Right ventricle myocardium inferior (tissue), 1 donor: Measurements from ENCODE around the gene CTNNA3. TPM values are rescaled to one million over a fixed set of nuclear protein-coding genes. Genes with fewer than 3 reads are reported as not detected.

Experiments
- ATAC-seq: fragments of 200-7000 bp; cut with Tn5 transposase; one replicate; pipeline ENCODE4 v1.9.1; 2020; ENCODE audit warnings: mild to moderate bottlenecking, moderate library complexity
- DNase-seq: peaks from one replicate; pipeline ENCODE4 v3.0.0; 2021; ENCODE audit errors: missing footprints
- intact Hi-C: fragments of 100-400 bp; cut with DNase I; formaldehyde crosslinking; loops from one replicate; pipeline ENCODE4 v1.11.0; 2022
- microRNA-seq: library from miRNA; unstranded; fragments of <30 nt; microRNA quantifications from one replicate; pipeline ENCODE4 v1.2.0, GENCODE V29; 2020
- total RNA-seq: library from RNA; stranded (reverse); fragmentation: NEBNext Ultra II Directional; extraction: Animal tissue kit (Norgen Biotek cat#: 25700); gene quantifications from one replicate; pipeline ENCODE4 v1.2.1, GENCODE V29; 2021
- donor health status: DM: no; HTN: yes; CAD: no; lungs with severe emphysema.

Gene CTNNA3
- total RNA-seq, 1 donor from 2014 or later: 120 TPM

- no peak for ATAC-seq
- intact Hi-C loops: no loop called here
- DNase-seq: no peak
Measured at GRCh38 chr10:65898055-65898454, 1797.9 kb downstream of the CTNNA3 start.

DNA sequence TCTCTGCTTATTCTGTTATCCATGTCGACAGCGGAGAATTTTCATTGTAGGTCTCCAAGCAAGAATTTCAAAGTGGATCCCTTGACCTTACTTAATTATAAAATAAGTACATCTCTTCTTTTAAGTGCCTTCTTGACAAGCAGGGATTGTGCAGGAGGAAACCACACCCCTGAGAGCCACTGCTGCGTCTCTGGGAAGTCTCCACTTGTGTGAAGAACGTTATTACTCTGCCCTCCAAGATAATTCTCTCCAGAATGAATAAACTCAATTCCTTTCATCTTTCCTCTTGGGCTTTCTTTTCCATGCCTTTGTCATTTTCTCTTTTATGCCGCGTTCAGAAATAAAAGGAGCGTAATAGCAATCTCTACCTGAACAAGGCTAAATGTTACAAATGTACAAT lies 1801.0 kb downstream of the CTNNA3 start:
- DNase-seq (no peak), ATAC-seq (no peak)
- intact Hi-C loops: no loop called here

DNA sequence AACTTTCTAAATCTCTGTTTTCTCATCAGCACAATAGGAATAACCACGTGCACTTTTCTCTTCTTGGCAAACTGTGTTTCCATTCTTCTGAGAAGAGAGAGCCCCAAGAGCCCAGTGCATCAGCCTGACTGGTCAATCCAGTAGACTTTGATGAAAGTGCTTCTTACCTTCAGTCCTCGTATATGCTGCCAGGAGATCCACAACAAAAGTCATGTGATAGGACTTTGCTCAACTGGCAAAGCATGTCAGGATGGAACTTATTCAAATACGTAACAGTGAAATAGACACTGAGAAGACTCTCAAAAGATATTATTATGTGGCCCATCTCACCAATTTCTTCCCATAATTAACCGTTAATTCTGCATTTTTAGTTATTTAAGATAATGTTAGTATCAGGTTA lies 1801.6 kb downstream of the CTNNA3 start:
- intact Hi-C loops: no loop called here
- no peak for DNase-seq
- no peak for ATAC-seq

GRCh38 chr10:65893676-65894075 lies 1802.3 kb downstream of the CTNNA3 start:
- ATAC-seq: no peak
- DNase-seq: no peak
- intact Hi-C loops: no loop called here

- no peak for ATAC-seq
- intact Hi-C loops: no loop called here
Measured at GRCh38 chr10:65892284-65892683, 1803.7 kb downstream of the CTNNA3 start.

GRCh38 chr10:65891073-65891981 lies 1804.7 kb downstream of the CTNNA3 start:
- intact Hi-C loops: no loop called here
- DNase-seq (no peak), ATAC-seq (no peak)

More at GRCh38 chr10:65892284-65892683, 1803.7 kb downstream of the CTNNA3 start:
- DNase-seq: no peak

- DNase-seq (no peak), ATAC-seq (no peak)
- intact Hi-C loops: no loop called here
Measured at GRCh38 chr10:65864529-65864928, 1831.5 kb downstream of the CTNNA3 start.

DNA sequence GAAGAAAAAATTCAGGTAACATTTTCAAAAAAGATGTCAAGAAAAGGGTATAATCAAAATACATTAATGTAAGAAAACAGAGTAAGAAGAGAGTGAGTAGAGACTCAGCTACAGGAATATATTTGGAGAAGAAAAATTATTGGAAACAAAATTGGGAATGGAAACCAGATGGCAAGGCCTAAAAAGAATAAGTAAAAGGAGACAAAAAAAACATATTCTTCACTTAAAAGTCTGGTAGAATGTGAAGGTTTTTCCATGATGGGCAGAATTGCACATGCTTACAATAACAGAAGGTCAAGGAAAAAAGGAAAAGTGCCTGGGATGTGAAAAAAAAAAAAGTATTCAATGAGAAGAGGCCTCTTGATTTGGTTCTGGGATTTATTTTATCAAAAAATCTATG lies 1832.0 kb downstream of the CTNNA3 start:
- no peak for ATAC-seq
- no peak for DNase-seq
- intact Hi-C loops: no loop called here

Small RNA genes lying within 50 kb of the gene (microRNA-seq; reads per million reads assigned to microRNA genes)
- gene MIR7151: 5.4 reads per million, percentile 14 among the genes with 10 or more reads in this experiment

Other genes with a start within 250 kb of the CTNNA3 start
- 7.1 TPM for gene DNAJC12, start 142.0 kb upstream of the CTNNA3 start, total RNA-seq
- 10.9 TPM for gene SIRT1, start 188.5 kb upstream of the CTNNA3 start, total RNA-seq